Measurements from ENCODE around the gene TNS2.
"Not testable (repeated sequence)": the region's sequence is repeated elsewhere in the genome, so short reads cannot be mapped to it uniquely, and the experiment has no call there.

TNS2 gene

GRCh38 chr12:53094394-53094787 lies 44.5 kb downstream of the TNS2 start:
- DNase-seq (ENCODE audit: low read depth in 3 of 3) = no peak

- not testable (repeated sequence) for DNase-seq (ENCODE audit: low read depth in 3 of 3)
Observed at GRCh38 chr12:53094796-53095595, 45.1 kb downstream of the TNS2 start.

- DNase-seq (ENCODE audit: low read depth in 3 of 3) = not testable (repeated sequence)
Observed at GRCh38 chr12:53095596-53095895, 45.7 kb downstream of the TNS2 start.

- DNase-seq (ENCODE audit: low read depth in 3 of 3) = no peak
Observed at GRCh38 chr12:53096089-53096741, 46.4 kb downstream of the TNS2 start.

- DNase-seq (ENCODE audit: low read depth in 3 of 3) = no peak
Observed at GRCh38 chr12:53096759-53097158, 46.9 kb downstream of the TNS2 start.

GRCh38 chr12:53097207-53097563 lies 47.3 kb downstream of the TNS2 start:
- no peak for DNase-seq (ENCODE audit: low read depth in 3 of 3)

- peak; percentile 41 to 65 (median 46) for DNase-seq (ENCODE audit: low read depth in 3 of 3)
Observed at GRCh38 chr12:53097564-53098353, 47.9 kb downstream of the TNS2 start, which contains the start of gene IGFBP6. TSS of gene IGFBP6 (plus strand) at chr12:53097667. CDS start at chr12:53097718, 51 bp downstream.

GRCh38 chr12:53098354-53098981 lies 48.6 kb downstream of the TNS2 start:
- no peak for DNase-seq (ENCODE audit: low read depth in 3 of 3)

GRCh38 chr12:53099071-53099882 lies 49.4 kb downstream of the TNS2 start:
- peak; percentile 85 to 90 (median 89) for DNase-seq (ENCODE audit: low read depth in 3 of 3)

GRCh38 chr12:53100466-53101151 lies 50.7 kb downstream of the TNS2 start:
- no peak for DNase-seq (ENCODE audit: low read depth in 3 of 3)

- no peak for DNase-seq (ENCODE audit: low read depth in 3 of 3)
Observed at GRCh38 chr12:53101266-53101665, 51.4 kb downstream of the TNS2 start.

- DNase-seq (ENCODE audit: low read depth in 3 of 3) = no peak
Observed at GRCh38 chr12:53101931-53102781, 52.3 kb downstream of the TNS2 start.

- peak in 1 of 3 donors; percentile 48 for DNase-seq (ENCODE audit: low read depth in 3 of 3)
Observed at GRCh38 chr12:53102883-53103807, 53.3 kb downstream of the TNS2 start, which contains the start of gene SOAT2. TSS of gene SOAT2 (plus strand) at chr12:53103486. CDS start at chr12:53103578, 92 bp downstream.

- no peak for DNase-seq (ENCODE audit: low read depth in 3 of 3)
Observed at GRCh38 chr12:53103860-53104305, 54.0 kb downstream of the TNS2 start.

GRCh38 chr12:53105256-53105655 lies 55.4 kb downstream of the TNS2 start:
- DNase-seq (ENCODE audit: low read depth in 3 of 3) = no peak

GRCh38 chr12:53105712-53106439 lies 56.0 kb downstream of the TNS2 start:
- no peak for DNase-seq (ENCODE audit: low read depth in 3 of 3)

- DNase-seq (ENCODE audit: low read depth in 3 of 3) = no peak
Observed at GRCh38 chr12:53107122-53107521, 57.3 kb downstream of the TNS2 start.

- not testable (repeated sequence) for DNase-seq (ENCODE audit: low read depth in 3 of 3)
Observed at GRCh38 chr12:53112431-53112830, 62.6 kb downstream of the TNS2 start.

All from stimulated activated CD4-positive, alpha-beta T cell treated with anti-CD3 and anti-CD28 coated beads, TNF-alpha, amount 100 ng/mL, for 48 hours (primary cell).